HepG2 (cell line): ENCODE data around the gene PAN2. TPM values are rescaled to one million over a fixed set of nuclear protein-coding genes. Genes with fewer than 3 reads are reported as not detected.

Experiments used
- CC2D1A ChIP-seq: sonication (generic); formaldehyde crosslinking; IDR thresholded peaks from 2 replicates; pipeline ENCODE4 v1.8.1; 2023; ENCODE audit warnings: mild to moderate bottlenecking, missing genetic modification reagents
- E2F1 ChIP-seq: sonication (generic); formaldehyde crosslinking; IDR thresholded peaks from 2 replicates; pipeline ENCODE4 v1.5.0; 2020; ENCODE audit warnings: missing genetic modification reagents
- FOXC1 ChIP-seq: sonication (generic); formaldehyde crosslinking; IDR thresholded peaks from 2 replicates; pipeline ENCODE4 v1.8.0; 2022; ENCODE audit warnings: mild to moderate bottlenecking, missing genetic modification reagents, borderline replicate concordance
- HES4 ChIP-seq: sonication (generic); formaldehyde crosslinking; IDR thresholded peaks from 2 replicates; pipeline ENCODE4 v1.9.0; 2021; ENCODE audit warnings: mild to moderate bottlenecking, missing genetic modification reagents, borderline replicate concordance
- HNRNPLL ChIP-seq: fragments of 200-400 bp; formaldehyde crosslinking; IDR thresholded peaks from 2 replicates; pipeline ENCODE4 v1.6.1; 2017; ENCODE audit warnings: mild to moderate bottlenecking, low read depth, low read length; ENCODE audit not compliant: poor library complexity, severe bottlenecking
- PCBP2 ChIP-seq: fragments of 200-400 bp; formaldehyde crosslinking; optimal IDR thresholded peaks from 2 replicates; pipeline ENCODE3; 2018; ENCODE audit warnings: low read length, low read depth; ENCODE audit not compliant: poor library complexity, severe bottlenecking
- SATB2 ChIP-seq: sonication (generic); formaldehyde crosslinking; IDR thresholded peaks from 2 replicates; pipeline ENCODE4 v1.5.0; 2020; ENCODE audit warnings: missing genetic modification reagents
- SIN3A ChIP-seq: IDR thresholded peaks from 2 replicates; pipeline ENCODE4 v1.6.1; 2011; ENCODE audit warnings: low read depth, mild to moderate bottlenecking, control low read depth, low read length, borderline replicate concordance
- SMARCC2 ChIP-seq: fragments of 450-650 bp; IDR thresholded peaks from 2 replicates; pipeline ENCODE4 v1.6.1; 2017; ENCODE audit warnings: antibody characterized with exemption, mild to moderate bottlenecking
- STAT5B ChIP-seq: sonication (generic); formaldehyde crosslinking; IDR thresholded peaks from 2 replicates; pipeline ENCODE4 v1.4.0; 2020; ENCODE audit warnings: missing genetic modification reagents
- TBL1XR1 ChIP-seq: fragments of 150-350 bp; IDR thresholded peaks from 2 replicates; pipeline ENCODE4 v1.6.1; 2014; ENCODE audit warnings: borderline replicate concordance, low read length; ENCODE audit not compliant: partially characterized antibody
- WIZ ChIP-seq: sonication (generic); formaldehyde crosslinking; IDR thresholded peaks from 2 replicates; pipeline ENCODE4 v1.5.1; 2020; ENCODE audit warnings: mild to moderate bottlenecking, missing genetic modification reagents
- XBP1 ChIP-seq: sonication (generic); formaldehyde crosslinking; IDR thresholded peaks from 2 replicates; pipeline ENCODE4 v1.5.0; 2020; ENCODE audit warnings: missing genetic modification reagents
- ZBTB8A ChIP-seq: sonication (generic); formaldehyde crosslinking; IDR thresholded peaks from 2 replicates; pipeline ENCODE4 v1.4.0; 2020; ENCODE audit warnings: mild to moderate bottlenecking, low read depth, missing genetic modification reagents, borderline replicate concordance
- ZNF180 ChIP-seq: sonication (generic); formaldehyde crosslinking; IDR thresholded peaks from 2 replicates; pipeline ENCODE4 v1.4.0; 2020; ENCODE audit warnings: low read depth, missing genetic modification reagents, borderline replicate concordance
- ZNF337 ChIP-seq: sonication (generic); formaldehyde crosslinking; IDR thresholded peaks from 2 replicates; pipeline ENCODE4 v1.5.1; 2020; ENCODE audit warnings: missing genetic modification reagents, low read depth, mild to moderate bottlenecking, borderline replicate concordance
- ZNF431 ChIP-seq: sonication (generic); formaldehyde crosslinking; IDR thresholded peaks from 2 replicates; pipeline ENCODE4 v1.9.0; 2022; ENCODE audit warnings: missing genetic modification reagents, low read depth, mild to moderate bottlenecking, borderline replicate concordance
- ZNF441 ChIP-seq: sonication (generic); formaldehyde crosslinking; IDR thresholded peaks from 2 replicates; pipeline ENCODE4 v1.7.0; 2021; ENCODE audit warnings: missing genetic modification reagents, borderline replicate concordance
- ZNF468 ChIP-seq: sonication (generic); formaldehyde crosslinking; IDR thresholded peaks from 2 replicates; pipeline ENCODE4 v1.8.0; 2022; ENCODE audit warnings: mild to moderate bottlenecking, moderate library complexity, missing genetic modification reagents
- ZNF549 ChIP-seq: sonication (generic); formaldehyde crosslinking; IDR thresholded peaks from 2 replicates; pipeline ENCODE4 v1.5.0; 2020; ENCODE audit warnings: missing genetic modification reagents
- ZNF550 ChIP-seq: sonication (generic); formaldehyde crosslinking; IDR thresholded peaks from 2 replicates; pipeline ENCODE4 v1.4.0; 2020; ENCODE audit warnings: mild to moderate bottlenecking, missing genetic modification reagents, borderline replicate concordance
- ZNF841 ChIP-seq: sonication (generic); formaldehyde crosslinking; IDR thresholded peaks from 2 replicates; pipeline ENCODE4 v1.8.1; 2023; ENCODE audit warnings: missing genetic modification reagents, borderline replicate concordance
- polyA plus RNA-seq, 8 experiments: library from polyadenylated mRNA; depleted of rRNA in 3 of 8; stranded (reverse) in 7 of 8; unstranded in 1 of 8; fragments of >200 nt; fragmentation: Illumina TruSeq in 4 of 8; extraction: Trizol in 4 of 8; gene quantifications; 2 replicates each; pipeline versions ENCODE4 v1.2.1 to v1.2.3, GENCODE V29; 2011 to 2016; ENCODE audit warnings: low read depth in 4 of 8, missing spikeins in 1 of 8, mixed read lengths in 1 of 8; ENCODE audit not compliant: insufficient read depth in 1 of 8
- total RNA-seq, 5 experiments: library from RNA; depleted of rRNA; stranded (reverse); fragments of >200 nt; fragmentation: Illumina TruSeq; extraction: Trizol; gene quantifications; 2 replicates each; pipeline ENCODE4 v1.2.3, GENCODE V29; 2016; ENCODE audit warnings: low read depth in 1 of 5
- TF ChIP-seq, protein P1 (sequence below): sonication (generic); formaldehyde crosslinking; IDR thresholded peaks from 2 replicates; pipeline ENCODE4 v1.4.0; 2020; ENCODE audit warnings: missing genetic modification reagents
- TF ChIP-seq, protein P2 (sequence below): sonication (generic); formaldehyde crosslinking; IDR thresholded peaks from 2 replicates; pipeline ENCODE4 v1.4.0; 2020; ENCODE audit warnings: missing genetic modification reagents
- TF ChIP-seq, protein P3 (sequence below): sonication (generic); formaldehyde crosslinking; IDR thresholded peaks from 2 replicates; pipeline ENCODE4 v1.8.0; 2022; ENCODE audit warnings: missing genetic modification reagents, low read depth, mild to moderate bottlenecking, borderline replicate concordance

The PAN2 gene
- total and polyA plus RNA-seq, 2 of the 13 experiments (the other 11 are each of a cell fraction or from before 2014, with no cell fraction given) = 27.2 to 61.1 TPM

DNA sequence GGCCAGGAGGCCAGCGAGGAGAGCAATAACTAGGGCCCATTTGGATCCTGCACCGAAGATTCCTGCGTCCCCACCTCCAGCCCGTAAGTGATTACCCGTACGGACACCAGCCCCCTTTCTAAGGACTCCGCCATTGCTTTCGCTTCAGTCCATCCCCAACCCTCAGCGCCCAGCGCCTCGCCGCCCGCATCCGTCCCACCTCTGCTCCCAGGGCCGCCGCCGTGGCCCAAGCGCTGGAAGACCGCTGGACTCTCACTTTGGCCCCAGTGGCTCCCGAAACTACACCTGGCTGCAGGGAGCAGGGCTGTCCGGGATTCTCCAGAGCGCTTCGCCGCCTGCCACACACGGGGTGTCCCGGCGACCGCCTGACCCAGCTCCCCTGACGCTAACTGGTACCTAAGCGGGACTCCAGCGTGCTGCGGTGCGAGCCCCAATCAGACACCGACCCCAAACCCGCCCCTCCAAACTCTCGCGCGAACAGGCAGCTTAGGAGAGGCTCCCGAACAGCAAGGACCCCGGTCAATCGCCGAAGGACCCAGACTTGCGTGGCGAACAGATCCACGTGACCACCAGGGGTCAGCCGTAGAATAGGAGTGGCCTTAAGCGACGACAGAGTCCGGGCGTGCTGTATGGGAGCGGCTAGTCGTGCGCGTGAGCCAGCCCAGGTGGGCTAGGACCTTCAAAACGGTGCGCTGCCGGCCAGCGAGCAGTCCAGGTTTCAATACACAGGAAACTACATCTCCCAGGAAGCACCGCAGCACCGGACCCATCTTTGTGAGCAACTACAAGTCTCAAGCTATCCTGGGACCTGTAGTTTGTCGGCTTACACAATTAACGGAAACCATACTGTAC, 18.0 kb downstream of the PAN2 start, which contains the start of gene CNPY2 (continued):
- no peak; the same call in 1 of the 2 replicates for TF ChIP-seq ZBTB8A (CRISPR knock-in tag)
- TF ChIP-seq HNRNPLL = peak; percentile 98
- TF ChIP-seq E2F1 = peak; percentile 89
- TF ChIP-seq, protein P1, sequence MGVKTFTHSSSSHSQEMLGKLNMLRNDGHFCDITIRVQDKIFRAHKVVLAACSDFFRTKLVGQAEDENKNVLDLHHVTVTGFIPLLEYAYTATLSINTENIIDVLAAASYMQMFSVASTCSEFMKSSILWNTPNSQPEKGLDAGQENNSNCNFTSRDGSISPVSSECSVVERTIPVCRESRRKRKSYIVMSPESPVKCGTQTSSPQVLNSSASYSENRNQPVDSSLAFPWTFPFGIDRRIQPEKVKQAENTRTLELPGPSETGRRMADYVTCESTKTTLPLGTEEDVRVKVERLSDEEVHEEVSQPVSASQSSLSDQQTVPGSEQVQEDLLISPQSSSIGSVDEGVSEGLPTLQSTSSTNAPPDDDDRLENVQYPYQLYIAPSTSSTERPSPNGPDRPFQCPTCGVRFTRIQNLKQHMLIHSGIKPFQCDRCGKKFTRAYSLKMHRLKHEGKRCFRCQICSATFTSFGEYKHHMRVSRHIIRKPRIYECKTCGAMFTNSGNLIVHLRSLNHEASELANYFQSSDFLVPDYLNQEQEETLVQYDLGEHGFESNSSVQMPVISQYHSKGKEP (CRISPR knock-in tag) = no peak
- TF ChIP-seq, protein P2, sequence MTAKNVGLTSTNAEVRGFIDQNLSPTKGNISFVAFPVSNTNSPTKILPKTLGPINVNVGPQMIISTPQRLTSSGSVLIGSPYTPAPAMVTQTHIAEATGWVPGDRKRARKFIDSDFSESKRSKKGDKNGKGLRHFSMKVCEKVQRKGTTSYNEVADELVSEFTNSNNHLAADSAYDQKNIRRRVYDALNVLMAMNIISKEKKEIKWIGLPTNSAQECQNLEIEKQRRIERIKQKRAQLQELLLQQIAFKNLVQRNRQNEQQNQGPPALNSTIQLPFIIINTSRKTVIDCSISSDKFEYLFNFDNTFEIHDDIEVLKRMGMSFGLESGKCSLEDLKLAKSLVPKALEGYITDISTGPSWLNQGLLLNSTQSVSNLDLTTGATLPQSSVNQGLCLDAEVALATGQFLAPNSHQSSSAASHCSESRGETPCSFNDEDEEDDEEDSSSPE = peak; percentile 70
- TF ChIP-seq WIZ (CRISPR knock-in tag) = no peak
- TF ChIP-seq ZNF549 (CRISPR knock-in tag) = 0 out of 2 replicates have a peak, but pooled peaks have one; percentile 73
- TF ChIP-seq CC2D1A (CRISPR knock-in tag) = no peak
- TF ChIP-seq HES4 (CRISPR knock-in tag) = peak; percentile 92
- no peak for TF ChIP-seq ZNF468 (CRISPR knock-in tag)
- TF ChIP-seq SMARCC2 = no peak
- 0 out of 2 replicates have a peak, but pooled peaks have one; percentile 59 for TF ChIP-seq ZNF337 (CRISPR knock-in tag)
- TF ChIP-seq PCBP2 = no peak
- peak; percentile 71 for TF ChIP-seq FOXC1 (CRISPR knock-in tag)
- TF ChIP-seq ZNF441 (CRISPR knock-in tag) = no peak; the same call in none of the 2 replicates
- no peak for TF ChIP-seq ZNF841 (CRISPR knock-in tag)
- no peak for TF ChIP-seq STAT5B
- TF ChIP-seq ZNF550 = no peak
- peak; percentile 50; the same call in 1 of the 2 replicates for TF ChIP-seq ZNF431 (CRISPR knock-in tag)
- TF ChIP-seq, protein P3, sequence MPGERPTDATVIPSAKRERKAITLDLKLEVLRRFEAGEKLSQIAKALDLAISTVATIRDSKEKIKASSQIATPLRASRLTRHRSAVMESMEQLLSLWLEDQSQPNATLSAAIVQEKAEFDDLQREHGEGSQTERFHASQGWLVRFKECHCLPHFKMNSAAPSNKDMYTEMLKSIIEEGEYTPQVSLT = no peak
- TF ChIP-seq ZNF180 (CRISPR knock-in tag) = no peak
- TF ChIP-seq TBL1XR1 = peak; percentile 52
- peak; percentile 80; the same call in 1 of the 2 replicates for TF ChIP-seq SATB2 (CRISPR knock-in tag)
- TF ChIP-seq XBP1 (CRISPR knock-in tag) = no peak
- TF ChIP-seq SIN3A = peak; percentile 51; the same call in 1 of the 2 replicates
